HG03575 (cell line): ENCODE data around the gene TGIF1.
"Not testable (repeated sequence)": the region's sequence is repeated elsewhere in the genome, so short reads cannot be mapped to it uniquely, and the experiment has no call there.

Experiments used
- ATAC-seq: cut with Tn5 transposase; IDR thresholded peaks from one replicate; pipeline ENCODE4 v1.9.1; 2021; ENCODE audit not compliant: unreplicated experiment, insufficient number of reproducible peaks, low FRiP score; ENCODE audit errors: extremely low read depth

Gene TGIF1

GRCh38 chr18:3450012-3450798 is at the start of gene TGIF1:
Gene TGIF1 (plus strand): TSS chr18:3450172. CDS start chr18:3450490, 318 bp downstream.
- no peak for ATAC-seq

DNA sequence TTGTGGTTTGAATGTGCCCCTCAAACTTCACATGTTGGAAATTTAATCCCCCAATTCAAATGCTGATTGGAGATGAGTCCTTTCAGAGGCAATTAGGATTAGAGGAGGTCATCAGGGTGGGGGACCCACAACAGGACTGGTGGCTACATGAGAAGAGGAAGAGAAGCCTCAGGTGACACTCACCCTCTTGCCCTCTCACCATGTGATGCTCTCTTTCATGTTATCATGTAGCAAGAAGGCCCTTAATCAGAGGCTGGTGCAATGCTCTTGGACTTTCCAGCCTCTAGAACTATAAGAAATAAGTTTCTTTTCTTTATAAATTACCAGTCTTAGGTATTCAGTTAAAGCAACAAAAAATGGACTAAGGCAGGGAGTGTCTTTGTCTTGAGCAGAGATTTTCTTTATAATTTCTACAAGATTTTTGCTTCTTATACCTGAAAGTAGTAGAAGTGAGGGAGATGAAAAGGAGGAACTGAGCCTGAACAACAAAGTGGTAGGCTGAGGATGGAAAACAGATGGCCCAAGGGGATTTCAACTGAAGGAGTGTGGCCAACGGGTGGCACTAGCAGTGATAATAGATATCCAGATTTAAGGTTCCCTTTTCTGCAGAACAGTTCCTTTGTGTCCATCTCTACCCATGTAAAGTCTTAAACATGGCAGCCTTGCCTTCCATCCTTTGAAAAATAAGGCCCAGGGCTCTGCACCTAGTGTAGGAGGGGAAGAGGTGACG is 49.2 kb upstream of the TGIF1 start:
- no peak for ATAC-seq

DNA sequence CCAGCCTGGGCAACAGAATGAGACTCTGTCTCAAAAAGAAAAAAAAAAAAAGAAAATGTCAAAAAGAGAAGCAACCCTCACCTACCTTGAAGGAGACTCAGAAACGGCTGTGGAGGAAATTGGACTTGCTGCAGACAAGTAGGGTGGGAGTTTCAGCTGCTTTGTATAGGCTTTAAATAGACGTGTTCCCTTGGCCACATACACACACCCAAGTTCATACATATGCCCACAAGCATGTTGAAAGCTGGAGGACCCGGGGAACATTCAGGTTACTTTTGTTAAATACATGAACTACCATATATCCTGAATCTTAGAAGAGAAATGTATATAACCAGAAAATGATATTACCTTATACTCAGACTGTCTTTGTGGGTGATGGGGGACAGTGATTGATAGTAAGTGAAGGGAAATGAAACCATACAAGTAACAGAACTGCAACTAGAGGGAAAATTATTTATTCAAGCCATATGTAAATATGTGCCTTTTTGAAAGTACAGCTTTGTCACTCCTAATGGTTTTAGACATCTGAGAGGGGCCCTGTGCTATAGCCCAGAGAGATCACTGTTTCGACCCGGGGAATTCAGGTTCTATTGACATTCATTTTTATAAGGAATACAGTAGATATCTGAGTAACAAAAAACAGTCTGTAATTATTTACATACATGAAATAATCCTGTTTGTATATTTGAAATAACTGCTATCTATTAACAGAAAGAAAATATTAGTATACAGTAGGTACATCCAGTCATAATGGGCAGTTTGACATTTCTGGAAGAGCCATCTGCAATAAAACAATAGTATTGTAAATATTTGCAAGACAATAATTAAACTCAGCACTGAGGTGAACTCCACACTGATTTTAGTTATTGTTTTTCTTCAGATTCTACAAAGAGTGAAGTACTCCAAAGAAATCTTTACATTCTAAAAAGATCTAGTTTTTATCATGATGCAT is 48.0 kb upstream of the TGIF1 start:
- peak; percentile 93 for ATAC-seq

- ATAC-seq, result no peak
Observed at GRCh38 chr18:3402982-3403451, 47.0 kb upstream of the TGIF1 start.

DNA sequence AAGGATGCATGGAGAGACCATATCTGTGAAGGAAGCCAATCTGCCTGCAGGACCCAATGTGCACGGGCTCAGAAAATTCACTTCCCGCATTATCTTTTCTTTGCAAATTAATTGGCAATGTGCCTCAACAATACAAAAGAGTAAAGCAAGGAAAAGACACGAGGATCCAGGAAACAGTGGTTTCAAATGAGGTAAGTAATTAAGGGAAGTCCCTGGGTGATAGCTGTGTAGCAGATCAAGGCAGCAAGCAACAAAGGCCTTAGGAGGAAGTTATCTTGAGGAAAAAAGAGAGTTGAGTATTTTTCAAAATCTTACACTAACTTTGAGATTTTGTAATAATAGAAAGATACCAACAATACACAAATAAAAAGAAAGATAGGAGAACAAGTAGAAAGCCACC is 44.3 kb upstream of the TGIF1 start:
- ATAC-seq, result no peak

GRCh38 chr18:3408107-3408506 is 41.9 kb upstream of the TGIF1 start:
- no peak for ATAC-seq

GRCh38 chr18:3409811-3410210 is 40.2 kb upstream of the TGIF1 start:
- no peak for ATAC-seq

DNA sequence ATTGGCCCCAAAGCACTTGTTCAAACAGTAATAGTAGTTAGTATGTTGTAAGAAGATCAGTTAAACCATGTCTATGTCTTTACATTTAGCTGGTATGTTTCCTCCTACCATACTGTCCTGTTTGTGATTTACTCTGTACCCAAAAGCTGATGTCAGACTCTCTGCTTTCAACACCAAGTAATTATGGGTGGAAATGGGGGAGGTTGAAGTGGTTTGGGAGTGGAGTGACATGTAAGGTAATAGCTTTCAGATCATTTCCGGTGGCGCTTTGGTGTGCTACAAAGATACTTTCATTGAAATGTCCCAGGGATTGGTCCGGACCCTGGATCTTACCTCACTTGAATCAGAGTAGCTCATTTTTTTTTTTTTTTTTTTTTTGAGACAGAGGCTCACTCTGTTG is 39.7 kb upstream of the TGIF1 start:
- no peak for ATAC-seq

DNA sequence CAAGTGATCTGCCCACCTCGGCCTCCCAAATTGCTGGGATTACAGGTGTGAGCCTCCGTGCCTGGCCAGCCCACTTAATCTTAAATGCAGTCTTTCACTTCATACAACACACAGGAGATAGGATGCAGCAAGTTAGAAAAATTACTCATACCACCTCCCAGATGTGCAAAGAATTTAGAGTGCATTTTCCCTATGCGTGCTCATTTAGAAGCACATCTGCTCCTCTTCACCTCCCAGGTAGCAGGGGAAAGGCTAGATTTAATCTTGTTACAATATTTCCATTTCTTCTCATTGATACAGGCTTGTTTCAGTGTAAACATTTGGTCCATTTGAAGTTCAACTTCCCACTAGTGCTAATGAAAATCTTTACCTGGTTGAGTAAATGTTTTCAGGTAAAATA is 39.1 kb upstream of the TGIF1 start:
- ATAC-seq, result not testable (repeated sequence)

- no peak for ATAC-seq
Observed at GRCh38 chr18:3411327-3411726, 38.6 kb upstream of the TGIF1 start.

- no peak for ATAC-seq
Observed at GRCh38 chr18:3411854-3412268, 38.1 kb upstream of the TGIF1 start.

- ATAC-seq, result not testable (repeated sequence)
Observed at GRCh38 chr18:3412528-3412927, 37.4 kb upstream of the TGIF1 start.

DNA sequence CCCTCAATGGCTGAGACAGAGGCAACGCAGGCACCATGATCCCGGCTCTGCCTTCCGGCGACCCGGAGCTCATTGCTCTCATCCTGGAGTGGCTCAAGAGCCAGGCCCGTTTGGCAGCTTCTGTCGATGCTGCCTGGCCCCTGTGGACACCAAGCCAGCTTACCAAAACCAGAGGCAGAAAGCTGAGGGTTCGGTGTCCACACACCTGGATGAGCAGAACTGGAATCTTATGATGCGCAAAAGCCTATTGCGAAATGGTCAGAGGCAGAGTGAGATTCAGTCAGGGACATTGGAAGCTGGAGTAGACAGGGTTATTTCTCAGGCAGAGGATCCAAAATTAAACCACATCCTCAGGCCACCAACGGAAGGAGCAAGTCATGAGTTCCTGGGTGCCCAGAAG is 34.9 kb upstream of the TGIF1 start:
- ATAC-seq, result no peak

GRCh38 chr18:3418083-3418482 is 31.9 kb upstream of the TGIF1 start:
- no peak for ATAC-seq

- no peak for ATAC-seq
Observed at GRCh38 chr18:3420919-3421279, 29.1 kb upstream of the TGIF1 start.

GRCh38 chr18:3422905-3423304 is 27.1 kb upstream of the TGIF1 start:
- ATAC-seq, result no peak

GRCh38 chr18:3424280-3424890 is 25.6 kb upstream of the TGIF1 start:
- no peak for ATAC-seq

DNA sequence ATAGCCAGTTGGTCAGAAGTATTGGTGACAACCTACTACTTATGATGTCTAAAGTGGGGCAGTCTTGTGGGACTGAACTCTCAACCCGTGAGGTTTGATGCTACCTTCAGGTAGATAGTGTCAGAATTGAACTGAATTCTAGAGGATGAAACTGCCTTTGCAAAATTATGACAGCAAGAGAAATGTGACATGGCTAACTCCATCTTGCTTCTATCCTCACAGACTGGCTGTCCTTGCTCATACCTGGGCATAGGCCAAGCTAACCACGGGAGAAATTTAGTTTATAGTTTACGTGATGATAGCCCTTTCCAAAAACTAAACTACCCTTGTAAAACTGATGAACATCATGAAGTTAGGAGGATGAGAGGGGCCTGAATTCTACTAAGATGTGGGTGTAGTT is 24.9 kb upstream of the TGIF1 start:
- ATAC-seq, result no peak

GRCh38 chr18:3425446-3425845 is 24.5 kb upstream of the TGIF1 start:
- ATAC-seq, result no peak
